DOHH2 (cell line): ENCODE measurements around the gene TTLL10.

Experiments used
- H3F3A ChIP-seq: fragments of 200-600 bp; sonication (generic), shearing (Covaris generic); 2 replicates; pipeline ENCODE4 v1.6.0; 2016; ENCODE audit warnings: antibody characterized with exemption, mild to moderate bottlenecking; ENCODE audit not compliant: control insufficient read depth, insufficient read depth
- H3K27ac ChIP-seq: fragments of 200-600 bp; sonication (generic); 2 replicates; pipeline ENCODE4 v1.5.1; 2014; ENCODE audit warnings: low read depth, mild to moderate bottlenecking, low read length, moderate library complexity
- H3K27me3 ChIP-seq: fragments of 200-600 bp; sonication (generic); 2 replicates; pipeline ENCODE4 v1.6.1; 2014; ENCODE audit warnings: mild to moderate bottlenecking, low read length, mixed read lengths; ENCODE audit not compliant: control insufficient read depth
- H3K36me3 ChIP-seq: fragments of 200-600 bp; sonication (generic); 2 replicates; pipeline ENCODE4 v1.6.1; 2014; ENCODE audit warnings: mild to moderate bottlenecking, low read length, moderate library complexity, mixed read lengths; ENCODE audit not compliant: control insufficient read depth
- H3K4me1 ChIP-seq: fragments of 200-600 bp; sonication (generic); 2 replicates; pipeline ENCODE4 v1.6.1; 2014; ENCODE audit warnings: mild to moderate bottlenecking, low read length, mixed read lengths; ENCODE audit not compliant: control insufficient read depth
- H3K4me2 ChIP-seq: fragments of 200-600 bp; sonication (generic); 2 replicates; pipeline ENCODE4 v1.6.0; 2014; ENCODE audit warnings: mild to moderate bottlenecking, low read length, moderate library complexity
- H3K4me3 ChIP-seq: fragments of 200-600 bp; sonication (generic); 2 replicates; pipeline ENCODE4 v1.5.1; 2014; ENCODE audit warnings: mild to moderate bottlenecking, low read length, mixed read lengths
- H3K79me2 ChIP-seq: fragments of 200-600 bp; sonication (generic); 2 replicates; pipeline ENCODE4 v1.6.1; 2014; ENCODE audit warnings: mild to moderate bottlenecking, low read length, mixed read lengths; ENCODE audit not compliant: control insufficient read depth
- H3K9me2 ChIP-seq: fragments of 200-600 bp; sonication (generic); replicated peaks from 2 replicates; pipeline ENCODE4 v1.6.1; 2014; ENCODE audit warnings: mild to moderate bottlenecking, low read length, mixed read lengths; ENCODE audit not compliant: control insufficient read depth
- H3K9me3 ChIP-seq: fragments of 200-600 bp; sonication (generic); 2 replicates; pipeline ENCODE4 v1.6.1; 2014; ENCODE audit warnings: antibody characterized with exemption, low read length, mixed read lengths; ENCODE audit not compliant: control insufficient read depth, insufficient read depth
- H4K20me1 ChIP-seq: fragments of 200-600 bp; sonication (generic); 2 replicates; pipeline ENCODE4 v1.6.0; 2014; ENCODE audit warnings: low read depth, mild to moderate bottlenecking, antibody characterized with exemption, low read length, moderate library complexity; ENCODE audit not compliant: control insufficient read depth, insufficient read depth
- EZH2phosphoT487 ChIP-seq: fragments of 200-600 bp; sonication (generic); IDR thresholded peaks from 2 replicates; pipeline ENCODE4 v1.6.1; 2017; ENCODE audit warnings: borderline replicate concordance, mild to moderate bottlenecking, antibody characterized with exemption, low read length, moderate library complexity, mixed read lengths
- TF ChIP-seq, protein P1 (sequence below): fragments of 200-600 bp; sonication (generic); IDR thresholded peaks from one replicate; pipeline ENCODE4 v1.5.1; 2014; ENCODE audit warnings: antibody characterized with exemption, mild to moderate bottlenecking, low read depth, low read length; ENCODE audit not compliant: poor library complexity, severe bottlenecking

Gene TTLL10

DNA sequence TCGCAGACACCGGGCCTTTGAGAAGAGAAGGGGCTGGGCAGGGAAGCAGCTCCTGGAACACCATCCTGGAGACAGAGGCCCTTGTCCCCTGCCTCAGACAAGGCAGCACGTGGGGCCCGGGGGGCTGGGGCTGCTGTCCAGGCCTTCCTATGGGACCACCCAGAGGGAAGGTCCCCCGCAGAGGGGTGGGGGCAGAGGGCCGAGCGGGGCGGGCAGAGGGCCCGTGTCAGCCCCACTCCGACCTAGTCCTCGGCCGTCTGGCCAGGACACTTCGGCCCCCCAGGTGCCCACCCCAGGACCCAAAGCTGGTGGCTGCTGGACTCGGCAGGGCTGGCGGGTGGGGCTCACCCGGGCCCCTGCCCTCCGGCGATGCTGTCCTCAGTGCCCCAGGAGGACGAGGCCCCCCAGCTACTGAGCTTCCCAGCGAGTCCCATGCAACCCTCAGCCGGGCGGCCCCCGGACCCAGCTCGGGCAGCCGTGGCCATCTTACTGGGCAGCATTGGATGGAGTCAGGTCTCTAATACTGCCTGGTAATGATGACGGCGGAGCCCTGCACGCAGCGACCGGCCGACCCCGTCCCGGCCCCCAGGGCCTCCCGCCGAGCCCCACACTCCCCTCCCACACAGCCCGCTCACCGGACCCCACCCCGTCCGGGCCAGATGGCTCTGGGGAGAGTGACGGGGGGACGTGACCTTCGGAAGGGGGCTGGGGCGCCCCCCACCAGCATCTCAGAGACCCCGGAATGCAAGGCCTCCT lies 6.9 kb upstream of the TTLL10 start:
- H3K4me3 ChIP-seq: no peak overlapping the region
- H4K20me1 ChIP-seq: no peaks in the 10 kb centered on the region
- no peaks in the 10 kb centered on the region for H3K79me2 ChIP-seq
- no peaks in the 10 kb centered on the region for H3K9me2 ChIP-seq
- H3K36me3 ChIP-seq: no peaks in the 10 kb centered on the region
- no peaks in the 10 kb centered on the region for H3K9me3 ChIP-seq
- peaks cover 26% of the 10 kb centered on the region for H3K4me1 ChIP-seq
- peaks cover 34% of the 10 kb centered on the region for H3K27me3 ChIP-seq
- no peak overlapping the region for H3K4me2 ChIP-seq
- TF ChIP-seq EZH2phosphoT487: no peak
- TF ChIP-seq, protein P1, sequence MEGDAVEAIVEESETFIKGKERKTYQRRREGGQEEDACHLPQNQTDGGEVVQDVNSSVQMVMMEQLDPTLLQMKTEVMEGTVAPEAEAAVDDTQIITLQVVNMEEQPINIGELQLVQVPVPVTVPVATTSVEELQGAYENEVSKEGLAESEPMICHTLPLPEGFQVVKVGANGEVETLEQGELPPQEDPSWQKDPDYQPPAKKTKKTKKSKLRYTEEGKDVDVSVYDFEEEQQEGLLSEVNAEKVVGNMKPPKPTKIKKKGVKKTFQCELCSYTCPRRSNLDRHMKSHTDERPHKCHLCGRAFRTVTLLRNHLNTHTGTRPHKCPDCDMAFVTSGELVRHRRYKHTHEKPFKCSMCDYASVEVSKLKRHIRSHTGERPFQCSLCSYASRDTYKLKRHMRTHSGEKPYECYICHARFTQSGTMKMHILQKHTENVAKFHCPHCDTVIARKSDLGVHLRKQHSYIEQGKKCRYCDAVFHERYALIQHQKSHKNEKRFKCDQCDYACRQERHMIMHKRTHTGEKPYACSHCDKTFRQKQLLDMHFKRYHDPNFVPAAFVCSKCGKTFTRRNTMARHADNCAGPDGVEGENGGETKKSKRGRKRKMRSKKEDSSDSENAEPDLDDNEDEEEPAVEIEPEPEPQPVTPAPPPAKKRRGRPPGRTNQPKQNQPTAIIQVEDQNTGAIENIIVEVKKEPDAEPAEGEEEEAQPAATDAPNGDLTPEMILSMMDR: no peak
- H3K27ac ChIP-seq: no peak overlapping the region
- no peaks in the 10 kb centered on the region for H3F3A ChIP-seq

DNA sequence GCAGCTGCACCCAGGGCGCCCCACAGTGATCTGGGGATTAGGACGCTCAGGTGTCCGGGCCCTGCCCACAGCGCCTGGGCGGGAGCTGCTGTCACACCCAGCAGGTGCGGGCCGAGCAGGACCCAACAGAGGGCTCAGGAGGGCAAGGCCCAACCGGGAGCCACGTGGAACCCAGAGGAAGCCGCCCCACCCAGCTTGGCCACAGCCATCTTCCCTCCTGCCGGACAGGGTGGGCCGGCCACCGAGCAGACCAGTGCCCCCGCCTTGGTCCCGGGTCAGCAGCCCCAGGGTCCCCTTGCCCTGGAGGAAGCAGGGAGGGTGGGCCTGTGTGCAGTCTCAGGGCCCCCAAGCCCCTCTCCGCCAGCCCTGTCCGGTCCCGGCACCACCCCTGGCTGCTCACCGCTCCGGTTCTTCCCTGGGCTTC lies 6.3 kb upstream of the TTLL10 start:
- Histone ChIP-seq H3K4me1 (peaks cover 32% of the 10 kb centered on the region), H4K20me1 (no peaks in the 10 kb centered on the region), H3K9me2 (no peaks in the 10 kb centered on the region), H3K27me3 (peaks cover 40% of the 10 kb centered on the region), H3K4me3 (no peak overlapping the region), H3K27ac (no peak overlapping the region), H3K9me3 (no peaks in the 10 kb centered on the region), H3K4me2 (no peak overlapping the region), H3K36me3 (no peaks in the 10 kb centered on the region), H3F3A (no peaks in the 10 kb centered on the region), H3K79me2 (no peaks in the 10 kb centered on the region)
- TF ChIP-seq, protein P1: no peak
- TF ChIP-seq EZH2phosphoT487: no peak

GRCh38 chr1:1167841-1168450 lies 5.7 kb upstream of the TTLL10 start:
- H3K4me3 ChIP-seq: no peak overlapping the region

More at GRCh38 chr1:1167841-1168450, 5.7 kb upstream of the TTLL10 start:
- Histone ChIP-seq H3K27ac (no peak overlapping the region), H3K4me2 (no peak overlapping the region), H3K9me3 (no peaks in the 10 kb centered on the region), H4K20me1 (no peaks in the 10 kb centered on the region), H3F3A (no peaks in the 10 kb centered on the region), H3K9me2 (no peaks in the 10 kb centered on the region), H3K79me2 (no peaks in the 10 kb centered on the region), H3K4me1 (peaks cover 32% of the 10 kb centered on the region), H3K27me3 (peaks cover 41% of the 10 kb centered on the region), H3K36me3 (no peaks in the 10 kb centered on the region)
- TF ChIP-seq EZH2phosphoT487: no peak
- TF ChIP-seq, protein P1: no peak
